Inferior parietal cortex (tissue), 1 donor: ENCODE measurements around the gene DPP7.

Experiments used
- DNase-seq: peaks from one replicate; pipeline ENCODE4 v3.0.0-alpha.2; 2016; ENCODE audit errors: extremely low spot score

The DPP7 gene

DNA sequence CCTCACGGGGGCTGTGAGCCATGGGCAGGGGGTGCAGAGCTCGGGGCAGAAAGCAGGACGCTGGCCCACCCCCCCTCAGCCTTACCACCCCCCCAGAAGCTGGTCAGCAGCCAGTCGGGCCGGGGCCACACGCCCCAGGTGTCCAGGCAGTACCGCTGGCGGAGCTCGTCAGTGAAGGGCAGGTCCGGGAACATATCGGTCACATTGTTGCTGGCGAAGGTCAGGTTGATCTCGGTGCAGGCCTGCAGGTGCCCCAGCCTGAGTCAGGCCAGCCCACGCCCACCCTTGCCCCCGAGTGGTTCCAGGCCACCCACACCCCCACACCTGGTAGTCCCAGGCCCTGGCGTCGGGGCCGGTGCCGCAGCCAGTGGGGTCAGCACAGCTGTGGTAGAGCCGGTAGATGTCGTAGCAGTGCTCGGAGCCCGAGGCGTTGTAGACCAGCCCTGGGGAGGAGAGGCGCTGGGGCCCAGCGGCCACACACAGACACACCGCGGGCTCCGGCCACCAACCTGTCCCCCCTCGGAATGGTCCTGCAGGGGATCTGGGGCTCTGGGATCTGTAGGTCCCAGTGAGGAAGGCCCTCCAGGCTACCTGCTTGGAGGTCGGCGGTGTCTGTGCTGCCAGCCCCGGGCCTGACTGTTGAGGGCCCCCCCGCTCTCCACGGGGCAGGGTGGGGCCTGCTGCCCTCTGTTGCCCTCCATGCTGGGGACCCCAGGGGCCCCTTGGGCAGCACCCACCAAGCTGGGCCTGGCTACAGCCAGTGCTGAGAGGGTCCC lies 2.6 kb downstream of the DPP7 start:
- no peak for DNase-seq

DNA sequence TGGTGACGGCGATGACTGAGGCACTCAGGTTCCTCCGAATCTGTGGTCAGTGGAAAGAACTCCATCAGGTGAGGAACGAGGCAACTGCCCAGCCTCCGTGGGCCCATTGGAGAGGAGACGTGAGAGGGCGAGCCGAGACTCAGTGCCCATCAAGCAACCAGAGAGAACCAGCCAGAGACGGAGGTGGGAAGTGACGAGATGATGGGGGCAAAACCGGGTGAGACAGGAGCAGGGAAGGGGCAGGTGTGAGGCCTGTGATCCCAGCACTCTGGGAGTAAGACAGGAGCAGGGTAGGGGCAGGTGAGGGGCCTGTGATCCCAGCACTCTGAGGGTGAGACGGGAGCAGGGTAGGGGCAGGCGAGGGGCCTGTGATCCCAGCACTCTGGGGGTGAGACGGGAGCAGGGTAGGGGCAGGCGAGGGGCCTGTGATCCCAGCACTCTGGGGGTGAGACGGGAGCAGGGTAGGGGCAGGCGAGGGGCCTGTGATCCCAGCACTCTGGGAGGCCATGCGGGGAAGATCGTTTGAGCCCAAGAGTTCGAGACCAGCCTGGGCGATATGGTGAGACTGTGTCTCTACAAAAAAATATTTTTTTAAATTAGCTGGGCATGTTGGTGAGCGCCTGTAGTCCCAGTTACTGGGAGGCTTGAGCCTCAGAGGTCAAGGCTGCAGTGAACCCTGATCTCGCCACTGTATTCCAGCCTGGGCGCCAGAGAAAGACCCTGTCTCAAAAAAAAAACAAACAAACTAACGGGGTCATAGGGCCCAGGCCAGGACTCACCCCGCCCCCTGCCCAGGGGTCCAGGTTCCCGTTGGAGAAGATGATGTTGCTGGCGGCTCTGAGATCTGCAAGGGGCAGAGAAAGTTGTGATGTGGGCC lies 3.4 kb downstream of the DPP7 start:
- DNase-seq, result no peak

DNA sequence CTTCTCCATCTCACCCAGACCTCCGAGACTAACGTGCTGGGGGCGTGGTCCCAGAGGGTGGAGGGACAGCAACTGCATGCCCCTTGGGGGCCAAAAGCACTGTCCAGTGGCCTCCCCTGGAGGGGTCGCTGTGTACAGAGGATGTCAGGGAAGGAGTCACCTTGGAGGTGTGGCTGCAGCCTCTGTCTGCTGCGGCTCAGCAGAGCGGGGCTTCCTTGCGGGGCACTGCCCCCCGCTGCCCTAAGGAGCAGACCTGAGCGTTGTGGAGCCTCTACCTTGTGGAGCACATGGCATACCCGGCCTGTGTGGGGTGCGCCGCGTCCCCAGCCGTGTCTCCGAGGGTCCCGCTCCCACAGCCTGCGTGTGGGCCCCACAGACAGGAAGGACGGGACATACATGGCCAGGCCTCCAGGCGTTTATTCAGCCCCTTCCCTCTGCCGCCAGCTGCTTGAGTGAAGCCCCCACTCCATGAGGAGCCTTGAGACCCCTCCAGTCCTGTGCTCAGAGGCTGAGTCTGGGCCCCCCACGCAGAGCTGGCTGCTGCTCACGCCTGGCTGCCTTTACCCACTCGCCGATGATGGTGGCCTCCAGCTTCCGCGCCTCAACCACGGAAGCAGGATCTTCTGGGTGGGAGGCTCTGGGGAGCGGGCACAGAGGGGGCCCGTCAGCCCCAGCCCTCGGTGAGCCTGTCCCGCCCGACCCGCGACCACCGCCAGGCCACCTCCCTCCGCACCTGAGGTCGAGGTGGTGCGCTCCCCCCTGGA lies 4.2 kb downstream of the DPP7 start:
- no peak for DNase-seq

DNA sequence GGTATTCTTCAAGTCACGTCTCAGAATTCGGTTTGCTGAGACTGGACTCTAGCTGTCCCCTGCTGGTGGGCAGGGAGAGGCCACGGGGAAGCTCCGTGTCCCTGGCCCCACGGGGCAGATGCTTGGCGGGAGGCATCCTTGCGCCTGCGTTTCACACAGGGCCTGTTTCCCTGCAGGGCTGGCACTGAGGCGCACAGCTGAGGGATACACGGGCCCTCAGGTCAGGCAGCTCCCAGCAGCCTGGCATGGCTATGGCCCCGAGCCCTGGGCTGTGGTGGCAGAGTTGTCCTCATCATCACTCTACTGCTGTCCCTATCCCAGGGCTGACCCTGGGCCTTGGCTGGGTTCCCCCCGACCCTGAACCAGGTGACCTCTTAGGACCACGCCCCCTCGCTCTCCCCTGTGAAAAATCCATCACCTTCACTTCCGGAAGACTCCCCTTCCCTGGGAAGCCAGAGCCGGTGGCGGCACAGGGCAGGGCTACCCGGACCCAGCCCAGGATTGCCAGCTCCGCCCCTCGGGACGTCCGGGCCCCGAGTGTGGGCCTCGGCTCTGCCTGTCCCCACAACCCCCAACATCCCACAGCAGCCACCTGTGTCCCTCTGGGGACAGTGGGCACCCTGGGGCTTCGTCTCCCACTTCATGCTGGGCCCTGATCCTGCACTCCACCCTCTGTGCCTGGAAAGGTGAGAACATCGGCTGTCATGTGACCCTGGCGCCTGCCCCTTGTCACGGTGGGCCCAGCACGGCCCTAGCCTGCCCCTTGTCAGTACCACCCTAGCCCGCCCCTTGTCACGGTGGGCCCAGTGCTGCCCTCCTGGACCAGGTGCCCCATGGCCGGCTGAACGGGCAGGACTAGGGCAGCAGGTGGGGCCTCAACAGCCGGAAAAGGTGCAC lies 5.0 kb downstream of the DPP7 start:
- DNase-seq, result no peak

DNA sequence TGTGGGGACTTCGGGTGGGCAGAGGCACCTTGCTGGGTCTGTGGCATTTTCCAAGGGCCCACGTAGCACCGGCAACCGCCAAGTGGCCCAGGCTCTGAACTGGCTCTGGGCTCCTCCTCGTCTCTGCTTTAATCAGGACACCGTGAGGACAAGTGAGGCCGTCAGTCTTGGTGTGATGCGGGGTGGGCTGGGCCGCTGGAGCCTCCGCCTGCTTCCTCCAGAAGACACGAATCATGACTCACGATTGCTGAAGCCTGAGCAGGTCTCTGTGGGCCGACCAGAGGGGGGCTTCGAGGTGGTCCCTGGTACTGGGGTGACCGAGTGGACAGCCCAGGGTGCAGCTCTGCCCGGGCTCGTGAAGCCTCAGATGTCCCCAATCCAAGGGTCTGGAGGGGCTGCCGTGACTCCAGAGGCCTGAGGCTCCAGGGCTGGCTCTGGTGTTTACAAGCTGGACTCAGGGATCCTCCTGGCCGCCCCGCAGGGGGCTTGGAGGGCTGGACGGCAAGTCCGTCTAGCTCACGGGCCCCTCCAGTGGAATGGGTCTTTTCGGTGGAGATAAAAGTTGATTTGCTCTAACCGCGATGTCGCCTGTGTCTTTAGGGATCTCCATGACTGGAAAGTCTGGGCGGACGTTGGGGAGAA lies 5.8 kb downstream of the DPP7 start:
- no peak for DNase-seq

DNA sequence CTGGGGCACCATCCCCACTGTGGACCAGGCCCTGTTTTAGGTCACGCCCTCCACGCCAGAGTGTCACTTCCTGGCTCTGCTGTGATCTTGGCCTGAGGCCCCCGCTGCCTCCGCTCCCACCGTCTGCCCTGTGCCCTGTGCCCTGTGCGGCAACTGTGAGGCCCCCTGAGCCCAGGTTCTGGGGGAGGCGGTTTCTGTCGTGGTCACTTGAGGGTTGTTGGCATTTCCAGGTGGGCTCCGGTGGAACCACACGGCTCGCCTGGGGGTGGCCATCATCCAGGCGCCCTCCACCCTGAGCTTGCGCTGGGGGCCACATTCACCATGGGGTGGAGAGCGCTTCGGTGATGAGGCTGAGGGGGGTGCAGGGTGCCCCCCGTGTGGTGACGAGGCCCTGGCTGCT lies 6.6 kb downstream of the DPP7 start:
- DNase-seq, result no peak

DNA sequence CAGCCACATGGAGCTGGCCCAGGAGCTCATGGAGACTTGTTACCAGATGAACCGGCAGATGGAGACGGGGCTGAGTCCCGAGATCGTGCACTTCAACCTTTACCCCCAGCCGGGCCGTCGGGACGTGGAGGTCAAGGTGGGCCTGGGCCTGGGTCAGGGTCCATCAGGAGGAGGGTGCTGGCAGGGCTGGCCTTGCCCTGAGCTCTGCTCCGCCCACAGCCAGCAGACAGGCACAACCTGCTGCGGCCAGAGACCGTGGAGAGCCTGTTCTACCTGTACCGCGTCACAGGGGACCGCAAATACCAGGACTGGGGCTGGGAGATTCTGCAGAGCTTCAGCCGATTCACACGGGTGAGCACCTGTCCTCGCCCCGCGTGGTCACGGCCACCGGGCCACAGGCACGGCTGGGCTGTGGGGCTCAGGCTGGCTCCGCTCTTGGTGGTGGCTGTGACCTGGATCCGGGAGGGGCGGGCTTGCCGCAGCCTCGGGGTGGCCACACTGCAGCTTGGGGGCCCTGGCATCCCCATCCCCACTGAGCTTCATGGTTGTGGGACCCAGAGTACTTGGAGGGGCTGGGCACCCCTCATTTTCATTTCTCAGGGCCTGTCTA lies 7.1 kb downstream of the DPP7 start:
- DNase-seq, result no peak

DNA sequence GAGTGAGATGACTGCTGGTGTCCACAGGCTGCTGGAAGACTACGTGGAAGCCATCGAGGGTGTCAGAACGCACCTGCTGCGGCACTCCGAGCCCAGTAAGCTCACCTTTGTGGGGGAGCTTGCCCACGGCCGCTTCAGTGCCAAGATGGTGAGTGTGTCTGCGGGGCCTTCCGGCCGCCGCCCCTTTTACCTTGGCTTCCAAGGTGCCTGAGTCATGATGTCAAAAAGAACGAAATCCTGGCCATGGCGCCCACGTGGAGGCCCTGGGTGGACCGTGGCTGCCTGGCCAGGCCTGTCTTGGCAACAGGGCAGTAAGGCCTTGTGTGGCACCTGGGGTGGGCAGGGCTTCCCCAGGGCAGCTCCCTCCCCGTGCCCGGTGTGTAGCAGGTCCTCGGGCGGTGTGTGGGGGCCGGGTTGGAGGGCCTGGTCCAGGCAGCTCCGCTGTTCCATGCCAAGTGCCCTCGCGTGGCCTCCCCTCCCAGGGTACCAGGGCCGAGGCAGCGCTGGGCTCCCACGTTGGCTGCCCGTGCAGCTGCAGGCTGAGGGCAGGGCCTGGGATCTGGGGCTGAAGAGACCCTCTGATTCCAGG lies 7.8 kb downstream of the DPP7 start:
- no peak for DNase-seq

DNA sequence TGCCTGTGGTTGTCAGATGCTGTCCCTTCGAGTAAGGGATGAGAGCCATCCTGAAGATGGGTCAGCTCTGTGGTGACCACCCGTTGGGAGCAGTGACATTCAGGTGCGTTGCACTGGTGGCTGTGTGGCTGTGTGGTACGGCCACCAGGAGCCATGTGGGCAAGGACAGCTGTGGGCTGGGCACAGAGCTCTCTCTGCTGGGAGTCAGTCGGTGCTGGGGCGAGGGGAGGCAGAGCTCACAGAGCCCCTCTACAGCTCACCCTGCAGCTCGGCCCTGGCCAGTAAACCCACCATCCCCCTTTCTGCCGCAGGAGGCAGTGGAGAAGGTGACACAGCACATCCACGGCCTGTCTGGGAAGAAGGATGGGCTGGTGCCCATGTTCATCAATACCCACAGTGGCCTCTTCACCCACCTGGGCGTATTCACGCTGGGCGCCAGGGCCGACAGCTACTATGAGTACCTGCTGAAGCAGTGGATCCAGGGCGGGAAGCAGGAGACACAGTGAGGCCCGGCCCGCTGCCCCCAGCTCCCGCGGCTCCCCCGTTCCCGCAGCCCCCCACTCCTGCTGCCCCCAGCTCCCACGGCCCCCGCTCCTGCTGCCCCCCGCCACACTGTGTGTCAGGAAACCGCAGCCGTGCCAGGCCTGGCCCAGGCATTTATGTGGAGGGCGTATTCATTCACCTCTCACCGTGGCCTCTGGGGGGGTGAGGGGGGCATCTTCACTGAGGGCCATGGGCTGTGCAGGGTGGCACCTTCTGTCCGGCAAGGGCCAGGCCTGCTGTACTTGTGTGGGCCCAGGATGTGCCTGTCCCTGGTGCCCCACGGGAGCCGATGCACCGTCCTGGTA lies 8.5 kb downstream of the DPP7 start:
- no peak for DNase-seq

DNA sequence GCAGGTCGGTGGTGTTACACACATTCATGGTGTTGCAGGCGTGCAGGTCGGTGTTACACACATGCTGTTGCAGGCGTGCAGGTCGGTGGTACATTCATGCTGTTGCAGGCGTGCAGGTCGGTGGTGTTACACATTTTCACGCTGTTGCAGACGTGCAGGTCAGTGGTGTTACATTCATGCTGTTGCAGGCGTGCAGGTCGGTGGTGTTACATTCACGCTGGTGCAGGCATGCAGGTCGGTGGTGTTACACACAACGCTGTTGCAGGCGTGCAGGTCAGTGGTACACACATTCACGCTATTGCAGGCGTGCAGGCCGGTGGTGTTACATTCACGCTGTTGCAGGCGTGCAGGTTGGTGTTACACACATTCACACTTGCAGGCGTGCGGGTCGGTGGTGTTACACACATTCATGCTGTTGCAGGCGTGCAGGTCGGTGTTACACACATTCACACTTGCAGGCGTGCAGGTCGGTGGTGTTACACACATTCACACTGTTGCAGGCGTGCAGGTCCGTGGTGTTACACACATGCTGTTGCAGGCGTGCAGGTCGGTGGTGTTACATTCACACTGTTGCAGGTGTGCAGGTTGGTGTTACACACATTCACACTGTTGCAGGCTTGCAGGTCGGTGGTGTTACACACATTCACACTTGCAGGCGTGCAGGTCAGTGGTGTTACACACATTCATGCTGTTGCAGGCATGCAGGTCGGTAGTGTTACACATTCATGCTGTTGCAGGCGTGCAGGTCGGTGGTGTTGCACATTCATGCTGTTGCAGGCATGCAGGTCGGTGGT lies 11.1 kb downstream of the DPP7 start:
- DNase-seq, result no peak

DNA sequence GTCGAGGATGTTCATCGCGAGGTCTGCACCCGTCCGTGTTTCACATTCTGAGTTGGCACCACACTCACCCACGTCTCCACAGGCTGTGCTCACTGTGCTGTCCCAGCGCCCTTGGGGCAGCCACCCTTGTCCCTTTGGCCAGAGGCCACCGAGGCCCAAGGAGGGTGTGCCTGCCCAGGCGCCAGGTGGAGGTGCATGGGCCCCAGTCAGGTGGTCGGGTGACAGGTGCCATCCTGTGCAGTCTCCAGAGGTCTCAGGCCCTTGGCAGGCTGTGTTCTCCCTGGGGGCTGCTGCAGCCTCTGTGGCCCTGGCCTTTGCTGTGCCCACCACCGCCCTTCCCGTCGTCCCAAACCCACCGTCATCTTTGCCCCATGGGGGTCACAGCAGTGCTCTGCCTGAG lies 15.3 kb downstream of the DPP7 start:
- DNase-seq, result no peak

DNA sequence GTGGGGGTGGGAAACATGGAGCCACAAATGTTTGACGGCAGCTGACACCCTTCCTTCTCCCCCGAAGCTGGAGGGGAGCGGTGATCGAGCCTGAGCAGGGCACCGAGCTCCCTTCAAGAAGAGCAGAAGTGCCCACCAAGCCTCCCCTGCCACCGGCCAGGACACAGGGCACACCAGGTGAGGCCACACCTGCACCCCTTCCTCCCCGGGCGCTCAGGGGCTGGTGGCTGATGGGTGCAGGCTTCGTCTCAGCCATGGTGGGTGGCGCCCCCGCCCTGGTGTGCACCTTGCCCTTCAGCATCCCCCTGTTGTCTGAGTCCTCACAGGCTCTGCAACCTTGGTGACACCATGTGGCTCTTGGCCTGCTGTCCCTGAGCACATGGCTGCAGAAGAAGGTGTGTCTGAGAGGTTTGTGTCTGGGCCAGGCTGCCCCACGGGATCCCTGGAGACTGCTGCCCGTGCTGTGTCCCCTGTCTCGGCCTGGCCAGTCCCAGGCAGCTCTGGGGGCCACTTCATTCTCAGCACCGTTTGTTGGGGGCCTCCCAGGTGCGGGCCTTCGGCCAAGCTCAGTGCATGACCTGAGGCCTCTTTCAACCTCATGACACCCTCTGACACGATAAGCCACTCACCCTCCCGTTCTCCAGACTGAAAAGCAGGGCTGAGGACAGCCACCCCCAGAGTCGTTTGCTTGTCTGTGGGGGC lies 16.6 kb downstream of the DPP7 start:
- DNase-seq, result no peak

DNA sequence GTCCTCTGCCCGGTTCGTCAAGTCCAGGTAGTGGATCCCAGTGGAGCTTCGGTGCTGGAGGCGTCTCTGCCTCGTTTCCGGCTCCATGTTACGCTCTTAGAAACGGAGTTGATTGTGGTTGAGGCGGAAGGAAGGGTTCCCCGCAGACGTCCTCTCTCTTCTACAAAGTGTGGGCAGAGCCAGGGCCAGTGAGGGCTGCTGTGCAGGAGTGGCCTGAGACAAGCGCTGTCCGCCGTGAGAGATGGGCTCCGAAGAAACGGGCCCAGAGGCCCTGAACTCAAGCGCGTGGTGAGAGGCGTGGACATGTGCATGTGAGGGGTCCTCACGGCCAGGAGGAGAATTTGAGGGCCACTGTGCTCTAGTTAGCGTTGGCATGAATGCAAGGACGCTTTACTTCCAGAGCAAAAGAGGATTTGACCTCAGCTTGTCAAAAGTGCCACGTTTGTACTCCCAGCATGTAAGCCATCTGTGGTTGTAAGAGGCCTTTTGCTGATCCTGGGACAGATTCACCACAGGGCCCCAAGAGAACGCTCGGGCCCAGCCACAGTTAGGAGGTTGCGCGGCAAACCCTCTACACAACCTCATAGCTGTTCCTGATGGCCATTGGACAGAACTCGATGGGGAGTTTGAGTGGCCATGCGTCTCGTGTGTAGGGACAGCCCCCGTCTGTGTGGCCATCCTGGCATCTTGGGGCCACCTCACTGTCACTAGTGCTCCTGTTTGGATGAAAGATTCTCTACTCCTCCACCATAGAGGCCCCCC lies 17.6 kb downstream of the DPP7 start:
- no peak for DNase-seq

DNA sequence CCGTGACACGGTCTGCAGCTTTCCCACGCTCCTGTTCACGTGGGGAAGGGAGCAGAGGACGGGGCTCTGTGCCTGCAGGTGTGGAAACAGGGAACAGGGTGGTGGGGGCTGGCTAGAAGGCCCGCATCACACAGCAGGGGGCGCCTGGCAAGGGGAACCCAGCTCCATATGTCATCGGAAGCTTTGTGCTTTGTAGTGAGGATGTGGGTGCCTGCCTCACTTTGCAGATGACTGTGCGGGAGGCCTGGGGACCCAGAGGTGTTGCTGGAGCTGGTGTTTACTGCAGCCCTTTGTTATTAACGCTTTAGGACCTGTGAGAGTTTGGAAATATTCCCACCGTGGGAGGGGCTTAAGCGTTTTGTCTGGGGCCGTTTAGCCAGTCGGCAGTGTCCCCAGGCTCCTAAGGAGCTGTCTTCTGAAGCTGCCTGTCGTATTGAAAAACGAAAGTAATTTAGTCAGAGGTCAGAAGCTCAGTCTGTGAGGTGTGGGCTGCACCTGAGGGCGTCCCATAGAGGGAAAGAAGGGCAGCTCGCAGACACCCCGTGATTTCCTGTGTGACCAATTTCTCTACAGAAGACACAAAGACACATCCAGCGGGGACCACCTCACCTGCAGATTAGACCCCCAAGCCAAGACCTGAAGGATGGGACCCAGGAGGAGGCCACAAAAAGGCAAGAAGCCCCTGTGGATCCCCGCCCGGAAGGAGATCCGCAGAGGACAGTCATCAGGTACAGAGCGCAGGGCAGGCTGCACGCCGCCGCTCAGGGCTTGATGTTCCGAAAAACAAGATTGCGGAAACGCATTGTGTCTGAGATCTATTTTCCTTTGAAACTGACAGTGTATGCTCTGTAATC lies 18.6 kb downstream of the DPP7 start:
- DNase-seq, result no peak

DNA sequence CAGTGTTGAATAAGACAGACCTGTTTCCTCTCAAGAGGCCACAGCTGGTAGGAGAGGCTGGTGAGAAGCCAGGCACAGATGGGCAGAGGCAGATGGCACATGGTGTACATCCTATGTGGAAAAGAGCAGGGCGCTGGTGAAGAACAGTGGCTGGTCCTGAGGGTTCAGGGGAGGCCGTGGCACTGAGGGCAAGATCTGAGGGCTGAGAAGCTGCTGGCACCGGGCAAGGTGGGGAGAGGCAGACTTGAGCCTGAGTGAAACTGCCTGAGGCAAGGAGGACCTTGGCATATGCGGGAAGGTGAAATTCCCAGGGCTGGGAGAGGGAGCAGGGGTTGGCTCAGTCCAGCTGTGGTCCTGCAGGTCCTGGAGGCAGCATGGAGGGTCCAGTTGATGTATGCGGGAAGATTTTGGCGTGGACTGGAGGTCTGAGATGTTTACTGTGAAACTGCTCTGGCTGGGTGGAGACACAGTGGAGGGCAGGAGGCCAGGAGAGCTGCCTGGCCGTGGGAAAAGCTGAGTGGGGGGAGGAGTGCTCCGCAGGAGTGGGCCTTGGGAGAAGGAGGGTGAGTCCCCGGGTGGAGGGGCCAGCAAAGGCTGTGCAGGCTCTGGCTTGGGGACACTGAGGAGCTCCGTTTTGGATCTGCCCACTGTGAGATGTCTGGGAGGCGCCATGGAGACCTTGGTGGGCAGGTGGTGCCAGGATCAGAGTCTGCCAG lies 25.1 kb downstream of the DPP7 start:
- no peak for DNase-seq
